GM21737 (cell line): ENCODE measurements around the gene ENAH.
"Not testable (repeated sequence)": the region's sequence is repeated elsewhere in the genome, so short reads cannot be mapped to it uniquely, and the experiment has no call there.

Experiments
- ATAC-seq: cut with Tn5 transposase; IDR thresholded peaks from one replicate; pipeline ENCODE4 v1.9.1; 2021; ENCODE audit warnings: mild to moderate bottlenecking, moderate library complexity; ENCODE audit not compliant: unreplicated experiment

The ENAH gene

DNA sequence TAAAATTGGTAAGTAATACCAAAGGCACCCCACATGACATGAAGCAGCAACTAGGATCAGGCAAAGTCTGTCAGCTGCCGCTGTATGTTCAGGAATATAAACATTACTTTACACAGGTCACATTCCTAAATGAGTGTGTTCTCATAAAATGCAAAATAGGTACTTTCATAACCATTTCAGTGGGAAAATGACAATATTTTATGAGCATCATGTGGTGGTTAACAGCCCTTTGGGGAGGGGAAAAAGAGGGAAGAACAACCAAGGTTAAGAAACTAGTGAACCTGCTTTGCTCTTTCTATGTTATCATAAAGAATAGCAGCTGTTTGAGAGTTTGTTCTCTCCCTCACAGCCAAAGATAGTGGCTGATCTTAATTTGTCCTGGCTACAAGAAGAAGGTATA is 119.7 kb downstream of the ENAH start:
- no peak for ATAC-seq

DNA sequence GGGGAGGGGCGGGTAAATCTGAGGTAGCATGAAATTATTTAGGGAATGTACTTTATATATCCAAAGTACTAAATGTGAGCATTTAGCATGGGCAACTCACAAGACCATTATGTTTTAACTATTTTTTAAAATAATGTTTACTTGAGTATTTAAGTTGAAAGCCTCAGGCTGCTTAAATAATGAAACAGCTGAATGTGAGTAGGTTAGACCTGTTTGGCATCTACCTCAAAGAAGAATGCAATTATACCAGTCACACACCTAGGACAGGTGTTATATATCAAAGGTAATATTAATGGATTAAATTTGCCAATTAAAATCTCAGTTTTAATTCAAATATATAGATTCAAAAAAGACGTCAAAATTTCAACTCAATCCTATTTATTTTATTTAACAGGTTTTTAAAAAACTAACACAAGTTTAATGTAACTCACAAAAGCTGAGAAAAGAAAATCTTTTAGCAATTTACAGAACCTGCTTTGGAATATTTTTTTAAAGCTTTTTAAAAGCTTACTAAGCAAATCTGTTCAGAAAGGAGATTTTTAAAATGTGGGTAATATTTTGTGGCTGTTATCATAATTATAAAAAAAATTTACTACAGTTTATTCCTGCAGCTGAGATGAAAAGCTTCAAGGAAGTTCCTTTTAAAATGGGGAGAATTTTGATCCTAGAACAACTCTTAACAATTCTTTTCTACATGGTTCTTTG is 120.5 kb downstream of the ENAH start:
- ATAC-seq: no peak

DNA sequence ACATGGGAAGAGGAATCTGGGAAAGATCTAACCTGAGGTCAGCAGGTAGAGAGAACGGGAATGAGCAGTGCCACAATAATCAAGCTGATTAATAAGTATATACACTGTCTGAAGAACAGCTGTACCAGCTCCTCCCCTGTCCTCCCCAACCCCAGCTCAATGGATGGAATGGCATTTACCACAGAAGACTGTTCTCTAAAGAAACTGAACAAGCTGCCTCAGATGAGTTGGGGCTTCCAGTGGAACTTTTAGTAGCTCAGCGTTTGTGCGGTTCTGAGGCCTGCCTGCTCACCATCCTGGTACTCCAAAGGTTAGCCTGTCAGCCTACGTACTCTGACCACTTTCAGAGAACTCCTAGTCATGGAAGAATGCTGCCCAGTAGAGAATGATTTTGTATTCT is 123.2 kb downstream of the ENAH start:
- no peak for ATAC-seq

DNA sequence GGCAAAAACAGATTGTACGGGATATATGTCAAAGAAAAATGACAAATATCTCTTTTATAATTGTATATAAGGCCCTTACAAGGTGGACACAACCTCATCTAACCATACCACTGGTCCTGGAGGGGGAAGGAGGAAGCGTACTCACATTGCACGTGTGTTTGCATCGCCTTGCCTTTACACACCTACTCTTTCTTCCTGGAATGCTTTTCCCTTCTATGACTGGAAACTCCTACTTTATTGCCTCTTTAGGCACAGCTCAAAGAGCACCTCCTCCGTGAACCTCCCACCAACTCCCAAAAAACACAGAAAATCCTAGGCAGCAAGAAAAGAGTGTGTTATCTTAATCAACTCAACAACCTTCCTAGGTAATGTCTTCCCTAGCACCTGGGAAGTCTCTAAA is 125.3 kb downstream of the ENAH start:
- ATAC-seq: no peak

DNA sequence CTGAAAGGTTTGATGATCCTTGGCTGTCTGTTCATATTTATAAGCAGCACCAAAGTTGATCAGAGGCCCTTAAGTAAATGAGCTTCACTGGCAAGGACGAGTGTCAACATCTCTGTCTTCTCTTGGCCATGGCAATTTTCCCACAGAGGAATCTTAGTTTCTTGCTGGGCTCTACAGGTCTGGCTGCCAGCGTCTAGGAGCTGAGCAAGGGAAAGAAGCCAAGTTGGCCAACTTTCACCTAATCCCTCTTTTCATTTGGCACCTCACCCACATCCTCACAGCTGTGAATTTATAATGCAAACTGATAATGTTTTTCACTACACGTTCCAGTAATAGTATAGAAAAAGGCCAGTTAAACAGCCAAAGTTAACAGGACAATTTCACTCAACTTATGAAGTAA is 126.0 kb downstream of the ENAH start:
- no peak for ATAC-seq

DNA sequence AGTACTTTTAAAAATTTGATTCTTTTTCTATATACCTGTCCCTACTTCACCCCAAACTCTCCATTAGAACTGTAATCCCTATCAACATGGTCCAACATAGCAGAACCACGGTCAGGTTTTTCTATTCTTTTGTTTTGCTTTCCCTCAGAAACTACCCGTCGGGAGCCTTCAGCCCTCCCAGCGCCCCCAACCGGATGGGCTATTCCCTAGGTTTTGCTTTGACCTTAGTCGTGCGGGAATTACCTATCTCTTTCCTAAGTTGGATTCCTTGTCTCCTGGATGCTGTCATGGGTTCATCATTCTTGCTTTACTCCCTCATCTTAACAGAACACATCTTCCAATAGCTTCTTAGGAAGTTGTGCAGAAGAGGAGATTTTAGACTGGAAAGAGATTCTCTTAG is 127.5 kb downstream of the ENAH start:
- no peak for ATAC-seq

DNA sequence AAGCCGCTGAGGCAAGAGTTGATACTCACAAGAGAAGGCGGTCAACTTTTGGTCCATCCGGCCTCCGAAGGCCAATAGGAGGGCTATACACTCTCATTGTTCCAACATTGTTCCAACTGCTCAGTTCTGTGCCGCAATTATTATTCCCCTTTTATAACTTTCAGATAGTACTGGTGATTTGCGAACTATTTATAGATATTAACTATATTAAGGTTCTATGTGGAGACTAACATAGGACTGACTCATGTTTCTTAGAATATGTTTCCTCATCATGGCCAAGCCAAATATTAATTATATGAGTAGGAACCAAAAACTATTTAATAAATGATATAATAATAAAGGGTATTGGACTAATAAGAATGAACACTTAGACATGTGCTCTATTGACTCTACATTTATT is 128.4 kb downstream of the ENAH start:
- no peak for ATAC-seq

DNA sequence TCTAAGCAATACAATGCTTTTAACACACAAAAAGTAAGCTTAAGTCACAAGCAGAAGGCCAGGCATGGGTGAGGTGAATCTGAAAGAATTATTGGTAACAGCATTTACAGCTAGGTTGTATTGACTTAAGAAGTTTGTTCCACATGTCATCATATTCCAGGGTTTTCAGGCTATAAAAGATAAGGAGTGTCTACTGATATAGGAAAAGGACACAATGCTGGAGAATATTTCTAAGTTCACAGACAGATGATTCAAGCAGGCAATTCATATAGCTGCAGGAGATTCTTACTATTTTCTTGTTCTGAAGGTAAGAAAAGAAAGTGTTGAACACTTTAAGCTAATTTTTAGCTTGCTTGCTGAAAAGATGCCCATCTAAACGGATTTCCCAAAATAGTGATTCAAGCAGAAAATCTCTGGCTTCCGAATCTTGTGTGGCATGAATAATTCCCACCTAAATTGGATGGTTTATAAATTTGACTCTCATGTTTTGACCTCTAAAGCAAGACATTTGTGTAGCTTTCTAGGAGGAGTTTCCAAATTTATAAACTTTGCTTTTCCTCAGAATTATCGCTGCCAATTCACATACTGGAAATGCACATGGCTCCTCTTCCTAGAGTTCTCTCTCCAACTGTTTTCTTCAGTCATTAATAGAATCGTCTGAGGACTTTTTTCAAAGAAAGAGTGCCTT is 129.5 kb downstream of the ENAH start:
- ATAC-seq: no peak

DNA sequence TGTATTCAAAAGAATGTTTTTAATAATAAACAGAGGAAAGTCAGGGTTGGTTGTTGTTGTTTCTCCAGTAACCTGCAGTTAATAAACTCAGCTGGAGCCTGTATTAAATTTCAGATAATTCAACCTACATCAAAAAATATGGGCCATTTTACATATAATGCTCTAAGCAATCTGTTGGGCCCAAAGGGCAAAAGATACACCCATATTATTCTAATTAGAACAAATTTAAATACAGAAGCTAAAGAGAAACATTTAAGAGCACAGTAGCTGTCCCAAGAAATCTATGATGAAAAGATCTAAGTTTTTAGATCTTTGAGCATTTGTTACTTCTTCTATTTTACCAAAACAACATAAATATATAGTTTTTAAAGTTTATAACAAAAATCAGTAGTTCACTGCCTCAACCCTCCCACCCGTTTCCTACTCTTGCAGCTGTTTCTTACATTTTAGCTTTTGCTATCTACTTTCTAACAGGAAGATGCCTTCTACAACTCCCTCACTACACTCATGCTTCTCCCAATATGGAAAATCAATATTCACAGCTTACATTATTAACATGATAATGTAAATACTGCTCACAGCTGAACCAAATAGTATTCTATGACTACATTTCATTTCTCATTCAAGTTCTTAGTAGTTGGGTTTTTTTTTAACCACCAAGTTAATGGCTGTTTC is 130.2 kb downstream of the ENAH start:
- ATAC-seq: no peak

DNA sequence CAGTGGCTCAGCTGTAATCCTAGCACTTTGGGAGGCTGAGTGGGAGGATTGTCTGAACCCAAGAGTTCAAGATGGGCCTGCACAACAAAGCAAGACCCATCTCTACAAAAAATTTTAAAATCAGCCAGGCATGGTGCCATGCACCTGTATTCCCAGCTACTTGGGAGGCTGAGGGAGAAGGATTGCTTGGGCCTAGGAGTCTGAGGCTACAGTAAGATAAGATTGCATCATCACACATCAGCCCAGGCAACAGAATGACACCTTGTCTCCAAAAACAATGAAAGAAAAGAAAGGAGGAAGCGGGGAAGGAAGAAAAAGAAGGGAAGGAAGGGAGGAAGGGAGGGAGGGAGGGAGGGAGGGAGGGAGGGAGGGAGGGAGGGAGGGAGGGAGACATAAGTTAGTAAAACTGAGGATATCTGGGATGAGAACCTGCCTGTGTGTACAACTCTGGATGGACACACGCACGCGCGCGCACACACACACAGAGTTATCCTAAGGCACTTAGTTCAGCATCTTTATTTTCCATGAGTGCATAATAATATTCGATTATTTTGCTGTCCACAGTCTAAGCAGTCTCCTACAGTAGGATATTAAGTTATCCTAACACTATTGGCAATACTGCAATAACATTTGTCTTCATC is 132.2 kb downstream of the ENAH start:
- ATAC-seq: no peak

DNA sequence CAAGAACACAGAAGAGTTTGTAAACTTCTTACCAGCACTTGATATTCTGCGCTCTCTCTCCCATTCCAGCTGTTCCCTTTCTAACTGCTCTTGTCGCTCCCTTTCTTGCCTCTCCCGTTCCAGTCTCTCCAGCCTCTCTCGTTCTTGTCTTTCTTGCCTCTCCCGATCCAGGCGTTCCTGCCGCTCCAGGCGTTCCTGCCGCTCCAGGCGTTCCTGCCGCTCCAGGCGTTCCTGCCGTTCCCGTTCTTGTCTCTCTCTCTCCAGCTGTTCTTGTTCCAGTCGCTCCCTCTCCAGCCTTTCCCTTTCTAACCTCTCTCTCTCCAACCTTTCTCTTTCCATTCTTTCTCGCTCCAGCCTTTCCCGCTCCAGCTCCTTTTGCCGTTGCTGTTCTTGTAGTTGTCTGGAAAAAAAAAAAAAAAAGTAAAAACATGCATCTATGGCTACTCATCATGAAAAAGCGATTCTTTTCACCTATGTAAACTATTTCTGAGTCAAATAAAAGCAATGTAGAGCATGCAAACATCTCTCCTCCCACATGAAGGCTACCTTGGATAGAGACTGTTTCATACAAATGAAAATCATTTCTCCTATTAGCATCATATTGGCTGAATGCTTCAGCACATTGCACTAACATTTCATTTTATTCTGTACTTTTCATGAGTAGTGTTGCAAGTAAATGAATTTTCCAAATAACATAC is 133.6 kb downstream of the ENAH start:
- no peak for ATAC-seq

DNA sequence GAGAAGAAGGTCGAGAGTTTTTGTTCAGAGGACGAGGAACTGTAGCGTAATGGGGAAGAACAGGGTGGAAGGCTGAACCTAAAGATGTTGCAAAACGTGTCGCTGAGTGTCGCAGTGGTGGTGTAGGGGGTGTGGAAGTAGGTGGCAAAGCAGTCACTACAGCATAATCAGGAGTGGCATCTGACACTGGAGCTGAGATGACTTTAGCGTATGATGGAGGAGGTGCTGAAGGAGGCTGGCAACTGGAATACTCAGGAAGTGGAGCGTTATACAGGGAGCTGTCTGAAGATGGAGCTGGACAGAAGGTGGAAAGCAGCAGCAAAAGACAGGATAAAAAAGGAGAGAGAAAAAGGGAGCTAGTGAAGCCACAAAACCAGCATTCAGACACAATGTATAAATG is 135.2 kb downstream of the ENAH start:
- no peak for ATAC-seq

DNA sequence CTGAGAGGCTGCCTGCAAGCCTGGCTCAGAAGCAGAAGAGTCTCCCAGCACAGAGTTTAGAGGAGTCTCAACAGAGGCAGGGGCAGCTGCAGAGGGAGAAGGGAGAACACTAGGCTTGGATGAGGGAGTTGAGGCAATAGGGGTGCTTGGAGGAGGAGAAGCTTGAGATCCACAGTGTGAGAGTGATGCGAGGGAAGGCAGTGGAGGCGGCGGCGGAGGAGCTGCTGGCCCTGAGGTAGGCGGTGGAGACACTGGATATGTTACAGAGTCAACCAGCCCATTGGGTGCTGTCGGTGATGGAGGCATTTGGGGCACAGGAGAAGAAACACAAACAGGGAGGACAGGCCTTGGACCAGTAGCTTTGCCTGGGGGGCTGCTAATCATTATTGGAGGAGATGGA is 135.7 kb downstream of the ENAH start:
- ATAC-seq: no peak

DNA sequence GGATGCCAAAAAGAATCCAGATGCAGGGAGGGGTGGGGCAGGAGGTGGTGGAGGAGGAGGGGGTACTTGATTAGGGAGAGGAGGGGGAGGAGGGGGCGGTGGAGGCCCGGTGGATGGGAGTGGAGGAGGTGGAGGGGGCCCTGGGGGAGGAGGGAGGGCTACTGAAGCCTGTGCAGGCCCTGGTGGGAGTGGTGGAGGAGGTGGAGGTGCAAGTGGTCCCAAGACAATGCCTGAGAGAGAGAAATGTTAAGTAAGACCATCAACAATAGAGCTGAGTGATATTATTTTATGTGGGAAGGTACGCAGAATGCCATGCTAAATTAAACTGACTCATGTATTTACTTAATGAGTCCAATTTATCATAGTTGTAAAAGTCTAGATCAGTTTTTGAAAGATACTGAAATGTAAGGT is 138.2 kb downstream of the ENAH start:
- ATAC-seq: no peak

DNA sequence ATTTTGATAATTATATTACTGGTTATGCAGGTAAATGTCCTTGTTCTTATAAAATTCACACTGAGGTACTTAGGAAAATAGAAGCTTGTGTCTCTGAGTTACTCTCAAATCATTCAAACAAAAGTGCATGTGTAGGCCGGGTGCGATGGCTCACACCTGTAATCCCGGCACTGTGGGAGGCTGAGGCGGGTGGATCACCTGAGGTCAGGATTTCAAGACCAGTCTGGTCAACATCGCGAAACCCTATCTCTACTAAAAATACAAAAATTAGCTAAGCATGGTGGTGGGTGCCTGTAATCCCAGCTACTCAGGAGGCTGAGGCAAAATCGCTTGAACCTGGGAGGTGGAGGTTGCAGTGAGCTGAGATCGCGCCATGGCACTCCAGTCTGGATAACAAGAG is 139.3 kb downstream of the ENAH start:
- ATAC-seq: not testable (repeated sequence)

DNA sequence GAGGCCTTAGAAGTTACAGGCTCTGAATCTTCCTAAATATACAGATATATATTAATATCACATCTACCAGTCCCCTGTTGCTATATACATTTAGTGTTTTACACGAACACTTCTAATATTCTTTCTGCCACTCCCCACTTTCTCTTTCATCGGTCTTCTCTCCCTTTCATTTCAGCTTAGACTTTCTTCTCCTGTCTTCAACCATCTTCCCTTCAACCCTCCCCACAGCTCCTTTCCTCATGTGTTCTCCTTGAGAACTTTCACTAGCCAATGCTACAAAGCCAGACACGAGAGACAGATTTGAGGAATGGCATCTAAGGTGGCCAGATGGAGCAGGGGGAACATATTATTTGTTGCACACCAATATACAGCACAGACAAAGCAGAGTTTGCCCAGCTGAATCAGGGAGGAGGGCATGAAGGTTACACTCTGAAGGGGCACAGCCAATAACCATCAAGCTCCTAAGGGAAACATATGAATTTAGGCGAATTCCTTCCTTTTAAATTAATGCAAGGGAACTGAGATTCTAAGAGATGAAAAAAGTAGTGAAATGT is 141.0 kb downstream of the ENAH start:
- ATAC-seq: no peak

DNA sequence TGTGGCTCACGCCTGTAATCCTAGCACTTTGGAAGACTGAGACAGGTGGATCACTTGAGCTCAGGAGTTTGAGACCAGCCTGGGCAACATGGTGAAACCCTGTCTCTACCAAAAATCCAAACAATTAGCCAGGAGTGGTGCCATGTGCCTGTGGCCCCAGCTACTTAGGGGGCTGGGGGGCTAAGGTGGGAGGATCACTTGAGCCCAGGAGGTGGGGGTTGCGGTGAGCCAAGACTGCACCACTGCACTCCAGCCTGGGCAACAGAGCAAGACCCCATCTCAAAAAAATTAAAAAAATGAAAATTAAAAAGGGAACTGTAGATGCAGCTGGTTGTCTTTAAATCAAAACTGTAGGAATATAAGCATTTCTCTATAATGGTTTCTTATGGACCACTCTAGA is 142.2 kb downstream of the ENAH start:
- ATAC-seq: not testable (repeated sequence)

DNA sequence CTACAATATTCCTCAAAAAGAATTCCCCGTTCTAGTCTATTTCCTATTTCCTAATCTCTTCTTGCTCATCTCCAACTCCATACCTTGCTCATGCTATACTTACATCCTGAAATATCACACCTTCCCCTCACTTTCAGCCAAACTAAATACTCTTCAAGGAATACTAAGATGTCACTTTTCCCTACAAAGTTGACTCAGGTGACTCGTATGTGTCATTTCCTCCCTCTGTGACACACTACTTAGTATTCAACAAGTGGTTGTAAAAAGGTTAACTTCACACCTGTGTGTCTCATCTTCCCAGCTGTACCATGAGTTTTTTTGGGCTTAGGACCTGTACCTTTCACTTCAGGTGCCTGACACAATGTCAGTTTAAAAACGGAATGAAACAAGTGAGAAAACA is 143.2 kb downstream of the ENAH start:
- no peak for ATAC-seq

DNA sequence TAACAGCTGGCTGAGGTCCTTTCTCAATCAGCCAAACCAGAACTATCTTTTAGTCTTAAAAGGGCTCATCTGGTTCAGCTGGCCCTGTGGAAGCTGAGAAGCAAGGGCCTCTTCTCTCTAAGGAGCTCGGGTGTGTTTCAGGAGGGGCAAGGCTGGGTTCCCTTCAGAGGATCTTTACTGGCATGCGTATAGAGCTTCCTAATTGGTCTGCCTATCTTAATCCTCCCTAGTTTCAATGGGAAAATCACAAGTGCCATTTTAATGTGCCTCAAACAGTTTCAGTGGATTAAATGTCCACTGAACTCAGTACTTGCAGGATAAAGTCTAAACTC is 143.6 kb downstream of the ENAH start:
- ATAC-seq: no peak

DNA sequence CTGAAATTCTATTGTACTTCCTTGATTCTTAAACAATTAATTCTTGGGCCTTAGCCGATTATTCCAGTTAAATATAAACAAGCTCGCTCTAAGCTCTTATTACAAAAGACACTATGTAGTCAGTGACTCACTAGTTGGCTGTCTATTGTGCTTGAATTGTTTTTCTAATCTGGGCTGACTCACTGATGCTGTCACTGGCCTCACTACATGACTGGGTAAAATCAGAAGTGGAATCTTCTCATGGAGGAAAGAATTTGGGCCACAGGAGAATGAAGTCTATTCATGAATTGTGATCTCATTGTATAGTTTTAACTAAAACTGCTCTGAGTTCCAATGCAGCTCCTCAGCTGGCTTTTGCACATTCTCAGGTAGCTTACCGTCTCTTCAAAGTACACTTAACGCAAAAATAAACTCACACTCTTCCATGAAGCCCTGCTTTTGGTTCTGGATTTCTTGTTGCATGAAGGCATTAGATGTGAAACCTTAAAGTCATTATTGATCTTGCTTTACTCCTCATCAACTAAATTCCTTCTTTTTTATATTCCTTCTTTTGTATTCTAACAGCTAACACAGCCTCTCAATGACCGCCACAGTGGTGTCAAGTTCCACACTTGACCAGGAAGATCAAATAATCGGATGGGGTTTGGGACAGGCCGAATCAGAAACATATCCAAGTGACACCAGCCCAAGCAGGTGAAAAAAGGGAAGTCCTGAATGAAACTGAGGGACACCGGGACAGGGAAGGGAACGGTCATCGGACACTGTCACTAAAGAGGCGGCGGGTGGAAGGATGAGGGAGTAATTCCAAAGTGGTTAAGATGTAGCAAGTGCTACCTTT is 144.2 kb downstream of the ENAH start:
- ATAC-seq: no peak
